SJCRH30 (cell line): ENCODE data around the gene MKX. TPM values are rescaled to one million over a fixed set of nuclear protein-coding genes. Genes with fewer than 3 reads are reported as not detected.

Source experiments
- DNase-seq, 2 experiments: peaks; one replicate each; pipeline ENCODE4 v3.0.0-alpha.2; 2015 to 2020
- H3K27ac ChIP-seq: fragments of 250-450 bp; sonication (Bioruptor Pico); 2 replicates; pipeline ENCODE4 v1.5.1; 2020; ENCODE audit warnings: mild to moderate bottlenecking, moderate library complexity
- H3K27me3 ChIP-seq: fragments of 250-450 bp; sonication (Bioruptor Pico); 2 replicates; pipeline ENCODE4 v1.5.1; 2020; ENCODE audit warnings: mild to moderate bottlenecking, moderate library complexity
- H3K36me3 ChIP-seq: fragments of 250-450 bp; sonication (Bioruptor Pico); 2 replicates; pipeline ENCODE4 v1.5.1; 2020; ENCODE audit warnings: mild to moderate bottlenecking, moderate library complexity
- H3K4me1 ChIP-seq: fragments of 250-450 bp; sonication (Bioruptor Pico); 2 replicates; pipeline ENCODE4 v1.5.1; 2020; ENCODE audit warnings: mild to moderate bottlenecking, moderate library complexity
- H3K4me3 ChIP-seq: fragments of 250-450 bp; sonication (Bioruptor Pico); 2 replicates; pipeline ENCODE4 v1.5.1; 2020; ENCODE audit warnings: mild to moderate bottlenecking, moderate library complexity
- H3K9me3 ChIP-seq: fragments of 250-450 bp; sonication (Bioruptor Pico); replicated peaks from 2 replicates; pipeline ENCODE4 v1.5.1; 2020; ENCODE audit warnings: mild to moderate bottlenecking, moderate library complexity
- total RNA-seq: library from RNA; depleted of rRNA; stranded (reverse); fragments of >200 nt; shearing (Covaris generic); gene quantifications from 2 replicates; pipeline ENCODE4 v1.2.3, GENCODE V29; 2014; rRNA removed

MKX gene
- total RNA-seq, 1 experiment from 2014 or later: 2.5 TPM

- no peak overlapping the region for H3K27ac ChIP-seq
- no peaks in the 10 kb centered on the region for H3K9me3 ChIP-seq
- no peaks in the 10 kb centered on the region for H3K27me3 ChIP-seq
- H3K36me3 ChIP-seq: no peaks in the 10 kb centered on the region
- H3K4me3 ChIP-seq: no peak overlapping the region
- no peak for DNase-seq
- H3K4me1 ChIP-seq: no peaks in the 10 kb centered on the region
Measured at GRCh38 chr10:27636816-27637215, 108.8 kb downstream of the MKX start.

- H3K4me1 ChIP-seq: no peaks in the 10 kb centered on the region
- no peak overlapping the region for H3K4me3 ChIP-seq
- H3K27ac ChIP-seq: no peak overlapping the region
- no peaks in the 10 kb centered on the region for H3K27me3 ChIP-seq
- no peaks in the 10 kb centered on the region for H3K9me3 ChIP-seq
- no peak for DNase-seq
- no peaks in the 10 kb centered on the region for H3K36me3 ChIP-seq
Measured at GRCh38 chr10:27635699-27636270, 109.8 kb downstream of the MKX start.

- Histone ChIP-seq H3K27ac (no peak overlapping the region), H3K4me3 (no peak overlapping the region), H3K27me3 (no peaks in the 10 kb centered on the region), H3K36me3 (no peaks in the 10 kb centered on the region), H3K9me3 (no peaks in the 10 kb centered on the region), H3K4me1 (no peaks in the 10 kb centered on the region)
- no peak for DNase-seq
Measured at GRCh38 chr10:27635290-27635689, 110.3 kb downstream of the MKX start.

- Histone ChIP-seq H3K27me3 (no peaks in the 10 kb centered on the region), H3K4me1 (no peaks in the 10 kb centered on the region), H3K4me3 (no peak overlapping the region), H3K27ac (no peak overlapping the region), H3K9me3 (no peaks in the 10 kb centered on the region), H3K36me3 (no peaks in the 10 kb centered on the region)
- DNase-seq: no peak
Measured at GRCh38 chr10:27628621-27629020, 117.0 kb downstream of the MKX start.

- no peak for DNase-seq
- Histone ChIP-seq H3K9me3 (no peaks in the 10 kb centered on the region), H3K27ac (no peak overlapping the region), H3K4me3 (no peak overlapping the region), H3K4me1 (no peaks in the 10 kb centered on the region), H3K36me3 (no peaks in the 10 kb centered on the region), H3K27me3 (no peaks in the 10 kb centered on the region)
Measured at GRCh38 chr10:27626890-27627289, 118.7 kb downstream of the MKX start.

GRCh38 chr10:27625452-27626211 lies 120.0 kb downstream of the MKX start:
- no peaks in the 10 kb centered on the region for H3K27me3 ChIP-seq
- no peaks in the 10 kb centered on the region for H3K9me3 ChIP-seq
- H3K36me3 ChIP-seq: no peaks in the 10 kb centered on the region
- peaks cover 7% of the 10 kb centered on the region for H3K4me1 ChIP-seq
- H3K4me3 ChIP-seq: no peak overlapping the region
- no peak for DNase-seq
- no peak overlapping the region for H3K27ac ChIP-seq

DNA sequence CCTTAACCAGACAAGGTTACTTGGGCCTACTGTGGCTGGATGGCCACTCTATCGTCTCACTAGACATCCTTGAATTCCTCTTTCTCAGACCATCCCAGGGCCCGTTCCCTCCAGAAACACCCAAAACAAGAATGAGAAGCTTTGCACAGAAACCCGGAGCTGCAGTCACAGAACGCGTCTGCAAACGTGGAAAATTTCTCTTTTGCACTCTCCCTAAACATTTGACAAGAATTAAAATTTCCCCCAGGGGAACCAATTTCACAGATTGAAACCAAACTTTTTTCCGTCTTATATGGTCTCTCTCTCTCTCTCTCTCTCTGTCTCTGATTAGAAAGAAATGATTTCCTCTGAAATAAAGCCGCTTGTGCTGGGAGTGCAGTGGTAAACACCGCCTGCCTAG lies 120.7 kb downstream of the MKX start:
- no peak for DNase-seq
- Histone ChIP-seq H3K27me3 (no peaks in the 10 kb centered on the region), H3K4me1 (peaks cover 7% of the 10 kb centered on the region), H3K4me3 (no peak overlapping the region), H3K27ac (no peak overlapping the region), H3K9me3 (no peaks in the 10 kb centered on the region), H3K36me3 (no peaks in the 10 kb centered on the region)

Other genes with a start within 250 kb of the MKX start
- 66.4 and 69.8 TPM in 2 replicates for gene RAB18, start 241.5 kb downstream of the MKX start, total RNA-seq